IPS-20b (cell line): ENCODE data around the gene KAT2B.

Source experiments
- H3K27ac ChIP-seq: one replicate; pipeline ENCODE4 v1.5.1; 2013; ENCODE audit warnings: low read length
- H3K27me3 ChIP-seq: 2 replicates; pipeline ENCODE4 v1.6.1; 2013; ENCODE audit warnings: mild to moderate bottlenecking, low read length, inconsistent platforms; ENCODE audit not compliant: insufficient read depth
- H3K36me3 ChIP-seq: 2 replicates; pipeline ENCODE4 v1.6.1; 2013; ENCODE audit warnings: low read depth, mild to moderate bottlenecking, inconsistent platforms, low read length, moderate library complexity; ENCODE audit not compliant: insufficient read depth
- H3K4me1 ChIP-seq: 2 replicates; pipeline ENCODE4 v1.6.1; 2013; ENCODE audit warnings: mild to moderate bottlenecking, control low read depth, inconsistent platforms, low read length, moderate library complexity; ENCODE audit not compliant: insufficient read depth
- H3K4me3 ChIP-seq: 2 replicates; pipeline ENCODE4 v1.5.1; 2013; ENCODE audit warnings: mild to moderate bottlenecking, low read length, inconsistent platforms
- H3K9ac ChIP-seq: 2 replicates; pipeline ENCODE4 v1.6.1; 2013; ENCODE audit warnings: low read depth, mild to moderate bottlenecking, inconsistent platforms, low read length, moderate library complexity
- H3K9me3 ChIP-seq: 2 replicates; pipeline ENCODE4 v1.6.1; 2013; ENCODE audit warnings: mild to moderate bottlenecking, low read depth, low read length, inconsistent platforms; ENCODE audit not compliant: insufficient read depth

Gene KAT2B

DNA sequence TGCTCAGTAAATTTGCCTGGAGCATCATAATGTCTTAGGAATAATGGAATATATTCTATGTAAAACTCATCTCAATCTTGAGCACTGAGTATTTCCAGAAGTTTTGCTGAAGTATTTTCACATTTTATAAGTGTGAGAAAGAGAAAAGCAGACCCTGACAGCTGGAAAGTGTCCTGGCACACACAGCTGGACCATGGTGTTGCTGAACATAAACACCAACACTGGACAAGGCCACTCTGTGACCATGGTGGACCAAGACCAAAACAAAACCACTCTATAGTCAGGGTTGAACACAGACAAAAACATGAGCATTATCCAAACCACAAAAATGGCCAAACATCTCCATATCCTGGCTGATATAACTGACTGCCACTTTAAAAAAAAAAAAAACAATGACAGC lies 160.9 kb downstream of the KAT2B start:
- Histone ChIP-seq H3K4me1 (no peaks in the 10 kb centered on the region), H3K4me3 (no peak overlapping the region), H3K9ac (no peak overlapping the region), H3K27ac (no peak overlapping the region), H3K9me3 (no peaks in the 10 kb centered on the region), H3K27me3 (no peaks in the 10 kb centered on the region), H3K36me3 (no peaks in the 10 kb centered on the region)
